HL-60 (cell line): ENCODE measurements around the gene MET.
"Not testable (repeated sequence)": the region's sequence is repeated elsewhere in the genome, so short reads cannot be mapped to it uniquely, and the experiment has no call there.

Source experiments
- GABPA ChIP-seq: IDR thresholded peaks from 2 replicates; pipeline ENCODE4 v1.6.1; 2012; ENCODE audit warnings: low read depth
- POLR2AphosphoS5 ChIP-seq: IDR thresholded peaks from 2 replicates; pipeline ENCODE4 v1.6.1; 2012; ENCODE audit warnings: low read depth
- SPI1 ChIP-seq: IDR thresholded peaks from 2 replicates; pipeline ENCODE4 v1.6.1; 2012; ENCODE audit warnings: low read depth, mild to moderate bottlenecking, borderline replicate concordance
- TF ChIP-seq, protein P1 (sequence below): IDR thresholded peaks from one replicate; pipeline ENCODE4 v1.5.1; 2011; ENCODE audit warnings: low read length, control low read depth, inconsistent platforms; ENCODE audit not compliant: insufficient read depth
- TF ChIP-seq, protein P2 (sequence below): IDR thresholded peaks from 2 replicates; pipeline ENCODE4 v1.6.1; 2012; ENCODE audit warnings: low read depth; ENCODE audit not compliant: insufficient replicate concordance

DNA sequence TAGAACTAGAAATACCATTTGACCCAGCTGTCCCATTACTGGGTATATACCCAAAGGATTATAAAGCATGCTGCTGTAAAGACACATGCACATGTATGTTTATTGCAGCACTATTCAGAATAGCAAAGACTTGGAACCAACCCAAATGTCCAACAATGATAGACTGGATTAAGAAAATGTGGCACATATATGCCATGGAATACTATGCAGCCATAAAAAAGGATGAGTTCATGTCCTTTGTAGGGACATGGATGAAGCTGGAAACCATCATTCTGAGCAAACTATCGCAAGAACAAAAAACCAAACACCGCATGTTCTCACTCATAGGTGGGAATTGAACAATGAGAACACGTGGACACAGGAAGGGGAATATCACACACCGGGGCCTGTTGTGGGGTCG is 74.4 kb downstream of the MET start:
- TF ChIP-seq, protein P1, sequence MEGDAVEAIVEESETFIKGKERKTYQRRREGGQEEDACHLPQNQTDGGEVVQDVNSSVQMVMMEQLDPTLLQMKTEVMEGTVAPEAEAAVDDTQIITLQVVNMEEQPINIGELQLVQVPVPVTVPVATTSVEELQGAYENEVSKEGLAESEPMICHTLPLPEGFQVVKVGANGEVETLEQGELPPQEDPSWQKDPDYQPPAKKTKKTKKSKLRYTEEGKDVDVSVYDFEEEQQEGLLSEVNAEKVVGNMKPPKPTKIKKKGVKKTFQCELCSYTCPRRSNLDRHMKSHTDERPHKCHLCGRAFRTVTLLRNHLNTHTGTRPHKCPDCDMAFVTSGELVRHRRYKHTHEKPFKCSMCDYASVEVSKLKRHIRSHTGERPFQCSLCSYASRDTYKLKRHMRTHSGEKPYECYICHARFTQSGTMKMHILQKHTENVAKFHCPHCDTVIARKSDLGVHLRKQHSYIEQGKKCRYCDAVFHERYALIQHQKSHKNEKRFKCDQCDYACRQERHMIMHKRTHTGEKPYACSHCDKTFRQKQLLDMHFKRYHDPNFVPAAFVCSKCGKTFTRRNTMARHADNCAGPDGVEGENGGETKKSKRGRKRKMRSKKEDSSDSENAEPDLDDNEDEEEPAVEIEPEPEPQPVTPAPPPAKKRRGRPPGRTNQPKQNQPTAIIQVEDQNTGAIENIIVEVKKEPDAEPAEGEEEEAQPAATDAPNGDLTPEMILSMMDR: not testable (repeated sequence)
- TF ChIP-seq, protein P2, sequence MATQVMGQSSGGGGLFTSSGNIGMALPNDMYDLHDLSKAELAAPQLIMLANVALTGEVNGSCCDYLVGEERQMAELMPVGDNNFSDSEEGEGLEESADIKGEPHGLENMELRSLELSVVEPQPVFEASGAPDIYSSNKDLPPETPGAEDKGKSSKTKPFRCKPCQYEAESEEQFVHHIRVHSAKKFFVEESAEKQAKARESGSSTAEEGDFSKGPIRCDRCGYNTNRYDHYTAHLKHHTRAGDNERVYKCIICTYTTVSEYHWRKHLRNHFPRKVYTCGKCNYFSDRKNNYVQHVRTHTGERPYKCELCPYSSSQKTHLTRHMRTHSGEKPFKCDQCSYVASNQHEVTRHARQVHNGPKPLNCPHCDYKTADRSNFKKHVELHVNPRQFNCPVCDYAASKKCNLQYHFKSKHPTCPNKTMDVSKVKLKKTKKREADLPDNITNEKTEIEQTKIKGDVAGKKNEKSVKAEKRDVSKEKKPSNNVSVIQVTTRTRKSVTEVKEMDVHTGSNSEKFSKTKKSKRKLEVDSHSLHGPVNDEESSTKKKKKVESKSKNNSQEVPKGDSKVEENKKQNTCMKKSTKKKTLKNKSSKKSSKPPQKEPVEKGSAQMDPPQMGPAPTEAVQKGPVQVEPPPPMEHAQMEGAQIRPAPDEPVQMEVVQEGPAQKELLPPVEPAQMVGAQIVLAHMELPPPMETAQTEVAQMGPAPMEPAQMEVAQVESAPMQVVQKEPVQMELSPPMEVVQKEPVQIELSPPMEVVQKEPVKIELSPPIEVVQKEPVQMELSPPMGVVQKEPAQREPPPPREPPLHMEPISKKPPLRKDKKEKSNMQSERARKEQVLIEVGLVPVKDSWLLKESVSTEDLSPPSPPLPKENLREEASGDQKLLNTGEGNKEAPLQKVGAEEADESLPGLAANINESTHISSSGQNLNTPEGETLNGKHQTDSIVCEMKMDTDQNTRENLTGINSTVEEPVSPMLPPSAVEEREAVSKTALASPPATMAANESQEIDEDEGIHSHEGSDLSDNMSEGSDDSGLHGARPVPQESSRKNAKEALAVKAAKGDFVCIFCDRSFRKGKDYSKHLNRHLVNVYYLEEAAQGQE: not testable (repeated sequence)
- TF ChIP-seq POLR2AphosphoS5, GABPA, SPI1: not testable (repeated sequence)
